ACHN (cell line): Measurements from ENCODE around the gene SAG.
A peak's percentile ranks its signal among the peaks of the same experiment; 100 is the strongest.
"Not testable (repeated sequence)": the region's sequence is repeated elsewhere in the genome, so short reads cannot be mapped to it uniquely, and the experiment has no call there.

Experiments used
- DNase-seq: peaks from one replicate; pipeline ENCODE4 v3.0.0-alpha.2; 2015
- in situ Hi-C: cut with HindIII; loops from 2 replicates; pipeline ENCODE4 v1.10.0; 2017; ENCODE audit warnings: low sequenced_read_pairs, low pct_ligation_motif_present, low pct_unique_long_range_greater_than_20kb

The SAG gene

GRCh38 chr2:233365861-233366520 is 58.4 kb downstream of the SAG start:
- no peak for DNase-seq
- in situ Hi-C loops: no loop called here

- DNase-seq: no peak
- in situ Hi-C loops: no loop called here
These were observed 60.0 kb downstream of the SAG start for GRCh38 chr2:233367586-233367985.

- in situ Hi-C loops: no loop called here
- no peak for DNase-seq
These were observed 61.1 kb downstream of the SAG start for GRCh38 chr2:233368756-233369155.

- in situ Hi-C loops: no loop called here
- no peak for DNase-seq
These were observed 61.8 kb downstream of the SAG start for GRCh38 chr2:233369462-233369861.

GRCh38 chr2:233369897-233370685 is 62.5 kb downstream of the SAG start:
- in situ Hi-C loops: no loop called here
- DNase-seq: no peak

- in situ Hi-C loops: no loop called here
- no peak for DNase-seq
These were observed 64.0 kb downstream of the SAG start for GRCh38 chr2:233371641-233372040.

GRCh38 chr2:233372855-233373254 is 65.2 kb downstream of the SAG start:
- no peak for DNase-seq
- in situ Hi-C loops: no loop called here

- in situ Hi-C loops: no loop called here
- DNase-seq: no peak
These were observed 65.7 kb downstream of the SAG start for GRCh38 chr2:233373316-233373715.

GRCh38 chr2:233374776-233375175 is 67.2 kb downstream of the SAG start:
- DNase-seq, in situ Hi-C loops: not testable (repeated sequence)

GRCh38 chr2:233375490-233376314 is 68.1 kb downstream of the SAG start:
- in situ Hi-C loops: no loop called here

GRCh38 chr2:233379034-233379433 is 71.4 kb downstream of the SAG start:
- no peak for DNase-seq
- in situ Hi-C loops: no loop called here

More at GRCh38 chr2:233375490-233376314, 68.1 kb downstream of the SAG start:
- no peak for DNase-seq

- in situ Hi-C loops: no loop called here
- DNase-seq: no peak
These were observed 71.8 kb downstream of the SAG start for GRCh38 chr2:233379441-233379840.

- peak; percentile 10 for DNase-seq
- in situ Hi-C loops: no loop called here
These were observed 72.7 kb downstream of the SAG start for GRCh38 chr2:233380132-233380895.

GRCh38 chr2:233380995-233381637 is 73.5 kb downstream of the SAG start:
- in situ Hi-C loops: no loop called here
- no peak for DNase-seq

- in situ Hi-C loops: no loop called here
- no peak for DNase-seq
These were observed 74.0 kb downstream of the SAG start for GRCh38 chr2:233381638-233381995.

- DNase-seq: no peak
- in situ Hi-C loops: no loop called here
These were observed 76.4 kb downstream of the SAG start for GRCh38 chr2:233384015-233384414.

GRCh38 chr2:233384811-233385488 is 77.3 kb downstream of the SAG start:
- in situ Hi-C loops: no loop called here
- DNase-seq: no peak
